H1 (cell line): ENCODE data around the gene CACNA1B. TPM values are rescaled to one million over a fixed set of nuclear protein-coding genes. Genes with fewer than 3 reads are reported as not detected.

ENCODE experiments used
- CTCF ChIA-PET: fragments of 300-600 bp; sonication (Branson Sonifier 250); formaldehyde crosslinking; loops from one replicate; lab custom pipeline; 2021; ENCODE audit not compliant: partially characterized antibody; lab: Charles Lee
- POLR2A ChIA-PET: fragments of 300-600 bp; sonication (Branson Sonifier 250); formaldehyde crosslinking; loops from one replicate; lab custom pipeline; 2021; ENCODE audit warnings: inconsistent platforms; ENCODE audit not compliant: partially characterized antibody; lab: Charles Lee
- DNase-seq, 2 experiments: peaks; one replicate each; pipeline versions ENCODE4 v3.0.0 to v3.0.0-alpha.2; 2010 to 2022; ENCODE audit warnings: low spot score in 2 of 2, low read depth in 1 of 2, mixed read lengths in 1 of 2
- FAIRE-seq: peaks from 2 replicates; lab custom pipeline; 2011; peaks lifted over from hg19 to GRCh38; lab: Jason Lieb, UNC
- H2AFZ ChIP-seq: 2 replicates; pipeline ENCODE4 v1.8.1; 2012; ENCODE audit warnings: low read length, inconsistent platforms
- H2AK5ac ChIP-seq: 2 replicates; pipeline ENCODE4 v1.6.1; 2013; ENCODE audit warnings: low read depth, low read length
- H2BK120ac ChIP-seq: replicated peaks from 2 replicates; pipeline ENCODE3; 2013; ENCODE audit warnings: low read depth, low read length, inconsistent platforms
- H2BK12ac ChIP-seq: 2 replicates; pipeline ENCODE4 v1.6.1; 2013; ENCODE audit warnings: low read depth, low read length
- H2BK15ac ChIP-seq: 2 replicates; pipeline ENCODE4 v1.6.1; 2013; ENCODE audit warnings: low read length
- H2BK20ac ChIP-seq: 2 replicates; pipeline ENCODE4 v1.6.1; 2013; ENCODE audit warnings: low read length
- H2BK5ac ChIP-seq: 2 replicates; pipeline ENCODE4 v1.6.1; 2013; ENCODE audit warnings: low read depth, low read length
- H3K14ac ChIP-seq: 2 replicates; pipeline ENCODE4 v1.6.1; 2013; ENCODE audit warnings: inconsistent platforms; ENCODE audit not compliant: insufficient read length
- H3K18ac ChIP-seq: 2 replicates; pipeline ENCODE4 v1.6.1; 2013; ENCODE audit warnings: low read length; ENCODE audit errors: extremely low read depth
- H3K23ac ChIP-seq: 2 replicates; pipeline ENCODE4 v1.6.1; 2013; ENCODE audit warnings: inconsistent platforms; ENCODE audit not compliant: insufficient read length
- H3K23me2 ChIP-seq: 2 replicates; pipeline ENCODE4 v1.6.1; 2013; ENCODE audit warnings: low read depth, low read length
- H3K27ac ChIP-seq: 2 replicates; pipeline ENCODE4 v1.6.1; 2011; ENCODE audit warnings: low read depth, low read length, inconsistent platforms
- H3K27me3 ChIP-seq, 4 experiments: replicated peaks in 1 of 4; 1 replicate in 1 of 4; 2 replicates in 3 of 4; pipeline versions ENCODE4 v1.6.1 to v1.8.1; 2011 to 2013; ENCODE audit warnings: low read length in 3 of 4, mild to moderate bottlenecking in 3 of 4, inconsistent platforms in 2 of 4, mixed read lengths in 2 of 4, moderate library complexity in 1 of 4; ENCODE audit not compliant: control insufficient read depth in 3 of 4, insufficient read depth in 3 of 4; ENCODE audit errors: extremely low read depth in 1 of 4
- H3K36me3 ChIP-seq, 4 experiments: 2 replicates each; pipeline versions ENCODE4 v1.6.1 to v1.8.1; 2011 to 2013; ENCODE audit warnings: mild to moderate bottlenecking in 4 of 4, low read length in 3 of 4, moderate library complexity in 2 of 4, control low read depth in 1 of 4, inconsistent platforms in 1 of 4; ENCODE audit not compliant: insufficient read depth in 4 of 4, control insufficient read depth in 2 of 4
- H3K4ac ChIP-seq: replicated peaks from 2 replicates; pipeline ENCODE3; 2013; ENCODE audit warnings: low read length, low read depth, mixed read lengths, inconsistent platforms; ENCODE audit not compliant: insufficient read length
- H3K4me1 ChIP-seq, 4 experiments: replicated peaks in 1 of 4; 1 replicate in 1 of 4; 2 replicates in 3 of 4; pipeline versions ENCODE4 v1.6.1 to v1.8.1; 2011 to 2013; ENCODE audit warnings: low read length in 3 of 4, inconsistent platforms in 2 of 4, mixed read lengths in 1 of 4; ENCODE audit not compliant: insufficient read depth in 4 of 4, control insufficient read depth in 3 of 4
- H3K4me2 ChIP-seq, 2 experiments: 2 replicates each; pipeline versions ENCODE4 v1.6.1 to v1.8.1; 2011 to 2013; ENCODE audit warnings: low read depth in 2 of 2, low read length in 2 of 2, control low read depth in 1 of 2, inconsistent platforms in 1 of 2, mild to moderate bottlenecking in 1 of 2; ENCODE audit not compliant: insufficient read depth in 1 of 2
- H3K4me3 ChIP-seq, 4 experiments: fragments of 200-600, 300-600 bp in 1 of 4; sonication (generic), shearing (Covaris generic), sonication (Bioruptor Twin) in 1 of 4; 2 replicates each; pipeline versions ENCODE4 v1.5.1 to v1.8.1; 2011 to 2016; ENCODE audit warnings: low read length in 4 of 4, low read depth in 3 of 4, control low read depth in 2 of 4, inconsistent platforms in 2 of 4, mild to moderate bottlenecking in 2 of 4, mixed read lengths in 1 of 4, moderate library complexity in 1 of 4; ENCODE audit not compliant: insufficient read depth in 2 of 4; ENCODE audit errors: extremely low read depth in 1 of 4
- H3K56ac ChIP-seq: replicated peaks from 2 replicates; pipeline ENCODE3; 2013; ENCODE audit warnings: low read depth, mild to moderate bottlenecking, mixed read lengths, low read length, inconsistent platforms; ENCODE audit not compliant: insufficient read length
- H3K79me1 ChIP-seq: 2 replicates; pipeline ENCODE4 v1.6.1; 2013; ENCODE audit warnings: low read depth, low read length, control low read depth
- H3K79me2 ChIP-seq, 2 experiments: 2 replicates each; pipeline versions ENCODE4 v1.6.1 to v1.8.1; 2012 to 2013; ENCODE audit warnings: low read length in 2 of 2, mild to moderate bottlenecking in 2 of 2, inconsistent platforms in 1 of 2; ENCODE audit not compliant: insufficient read depth in 2 of 2, control insufficient read depth in 1 of 2
- H3K9ac ChIP-seq, 4 experiments: replicated peaks in 1 of 4; 1 replicate in 1 of 4; 2 replicates in 3 of 4; pipeline versions ENCODE4 v1.6.1 to v1.8.1; 2011 to 2013; ENCODE audit warnings: low read depth in 3 of 4, low read length in 3 of 4, control low read depth in 2 of 4, mild to moderate bottlenecking in 2 of 4, moderate library complexity in 2 of 4, inconsistent platforms in 1 of 4; ENCODE audit errors: extremely low read depth in 1 of 4
- H3K9me3 ChIP-seq, 2 experiments: 2 replicates each; pipeline versions ENCODE4 v1.6.1 to v1.8.1; 2012 to 2013; ENCODE audit warnings: mild to moderate bottlenecking in 2 of 2, moderate library complexity in 2 of 2, control low read depth in 1 of 2, inconsistent platforms in 1 of 2, low read depth in 1 of 2, low read length in 1 of 2, mixed read lengths in 1 of 2; ENCODE audit not compliant: insufficient read depth in 2 of 2
- H4K20me1 ChIP-seq, 2 experiments: replicated peaks in 1 of 2; 2 replicates each; pipeline versions ENCODE3 to v1.8.1; 2011 to 2013; ENCODE audit warnings: inconsistent platforms in 2 of 2, low read length in 2 of 2, mild to moderate bottlenecking in 1 of 2; ENCODE audit not compliant: insufficient read depth in 2 of 2, control insufficient read depth in 1 of 2
- H4K5ac ChIP-seq: 2 replicates; pipeline ENCODE4 v1.6.1; 2013; ENCODE audit warnings: low read length, low read depth, mixed read lengths, inconsistent platforms; ENCODE audit not compliant: insufficient read length
- H4K8ac ChIP-seq: 2 replicates; pipeline ENCODE4 v1.8.0; 2013; ENCODE audit warnings: mild to moderate bottlenecking, moderate library complexity, low read length, inconsistent platforms; ENCODE audit not compliant: insufficient read depth; ENCODE audit errors: extremely low read depth
- H4K91ac ChIP-seq: replicated peaks from 2 replicates; pipeline ENCODE3; 2013; ENCODE audit warnings: low read length, mixed read lengths, inconsistent platforms; ENCODE audit not compliant: insufficient read length
- BACH1 ChIP-seq: IDR thresholded peaks from 2 replicates; pipeline ENCODE4 v1.6.1; 2012; ENCODE audit warnings: low read length, improper control_type of control experiment
- BRCA1 ChIP-seq: IDR thresholded peaks from 2 replicates; pipeline ENCODE4 v1.6.1; 2012; ENCODE audit warnings: low read depth, low read length, improper control_type of control experiment
- CEBPB ChIP-seq: IDR thresholded peaks from 2 replicates; pipeline ENCODE4 v1.6.1; 2012; ENCODE audit warnings: low read depth, low read length
- CTBP2 ChIP-seq: IDR thresholded peaks from 2 replicates; pipeline ENCODE4 v1.7.0; 2011; ENCODE audit warnings: borderline replicate concordance, mild to moderate bottlenecking, moderate library complexity, mixed read lengths, low read length; ENCODE audit not compliant: insufficient read depth, insufficient read length
- EZH2 ChIP-seq: fragments of 200-600 bp; sonication (generic); IDR thresholded peaks from 2 replicates; pipeline ENCODE4 v1.7.1; 2012; ENCODE audit warnings: low read depth, mild to moderate bottlenecking, moderate library complexity, low read length, inconsistent platforms; ENCODE audit not compliant: severe bottlenecking
- GTF2F1 ChIP-seq: IDR thresholded peaks from 2 replicates; pipeline ENCODE4 v1.6.1; 2012; ENCODE audit warnings: low read depth, low read length, improper control_type of control experiment, borderline replicate concordance
- KDM1A ChIP-seq: fragments of 200-600, 300-600 bp; sonication (generic); IDR thresholded peaks from 2 replicates; pipeline ENCODE4 v1.7.1; 2016; ENCODE audit warnings: mild to moderate bottlenecking, low read length, borderline replicate concordance
- KDM5A ChIP-seq: fragments of 200-600 bp; IDR thresholded peaks from 2 replicates; pipeline ENCODE4 v1.7.1; 2012; ENCODE audit warnings: mild to moderate bottlenecking, low read length, inconsistent platforms, mixed read lengths
- POLR2AphosphoS5 ChIP-seq: IDR thresholded peaks from 2 replicates; pipeline ENCODE4 v1.6.1; 2011; ENCODE audit warnings: low read depth, low read length
- POU5F1 ChIP-seq: IDR thresholded peaks from 2 replicates; pipeline ENCODE4 v1.6.1; 2011; ENCODE audit warnings: low read depth, mild to moderate bottlenecking, low read length, moderate library complexity
- SIN3A ChIP-seq, 2 experiments: IDR thresholded peaks in 1 of 2; conservative IDR thresholded peaks in 1 of 2; 2 replicates each; pipeline ENCODE4 v1.6.1; 2011 to 2012; ENCODE audit warnings: low read length in 2 of 2, improper control_type of control experiment in 1 of 2, low read depth in 1 of 2, mild to moderate bottlenecking in 1 of 2
- SP4 ChIP-seq: IDR thresholded peaks from 2 replicates; pipeline ENCODE4 v1.6.1; 2012; ENCODE audit warnings: low read length, inconsistent platforms
- TAF7 ChIP-seq: optimal IDR thresholded peaks from 2 replicates; pipeline ENCODE3; 2011; ENCODE audit warnings: low read depth, mild to moderate bottlenecking, inconsistent platforms, low read length, moderate library complexity, borderline replicate concordance
- WGBS, 2 experiments: shearing (Covaris generic) in 1 of 2; methylation state at CpG; one replicate each; pipeline versions ENCODE4 v1.1.6 to v1.1.7; 2013 to 2015; ENCODE audit warnings: low lambda C conversion rate in 2 of 2, mixed read lengths in 2 of 2, inconsistent platforms in 1 of 2, low coverage in 1 of 2, missing lambda C conversion rate in 1 of 2; ENCODE audit not compliant: insufficient replicate concordance in 2 of 2, insufficient coverage in 1 of 2, insufficient read length in 1 of 2; ENCODE audit errors: extremely low coverage in 1 of 2, missing lambda C conversion rate in 1 of 2; 5-methylcytosine and 5-hydroxymethylcytosine counted together
- polyA plus RNA-seq, 7 experiments: library from polyadenylated mRNA; depleted of rRNA in 3 of 7; stranded (reverse) in 5 of 7; unstranded in 2 of 7; fragments of >200 nt in 5 of 7; fragments of 200-250 nt in 2 of 7; gene quantifications; 1 replicate in 5 of 7; 2 replicates in 1 of 7; 4 replicates in 1 of 7; pipeline versions ENCODE4 v1.2.1 to v1.2.3, GENCODE V29; 2011 to 2013; ENCODE audit warnings: missing spikeins in 2 of 7, mixed read lengths in 2 of 7
- total RNA-seq: library from RNA; stranded (reverse); fragmentation: NEBNext Ultra II Directional; extraction: Animal tissue kit (Norgen Biotek cat#: 25700); gene quantifications from 2 replicates; pipeline ENCODE4 v1.2.1, GENCODE V29; 2021

The CACNA1B gene
- total and polyA plus RNA-seq, 2 of the 8 experiments (the other 6 are each of a cell fraction or from before 2014, with no cell fraction given), result 1.5 to 5.7 TPM

GRCh38 chr9:137988051-137988450, 110.5 kb downstream of the CACNA1B start:
- no peak overlapping the region for H2BK5ac ChIP-seq
- no peak overlapping the region for H2BK20ac ChIP-seq
- H4K91ac ChIP-seq, result no peak overlapping the region
- H3K9me3 ChIP-seq, result peaks cover 63 to 77% of the 10 kb centered on the region in 2 experiments
- WGBS, 2 experiments, result 78% methylated on average over 8 of the region's 8 CpGs; no CpG with 5 or more reads in 1 of the 2 experiments
- ChIA-PET POLR2A (no interaction called here), CTCF (no interaction called here)
- H2AFZ ChIP-seq, result no peak overlapping the region
- peaks cover 0 to 15% (median 3%) of the 10 kb centered on the region in 4 experiments; a peak in 4 of 8 replicates for H3K36me3 ChIP-seq
- no peak overlapping the region for H3K4me2 ChIP-seq
- H3K18ac ChIP-seq, result no peak overlapping the region
- H3K4ac ChIP-seq, result no peak overlapping the region
- H4K5ac ChIP-seq, result no peak overlapping the region
- DNase-seq (peak in 1 of 2 experiments; percentile 7), FAIRE-seq (no peak)
- H2BK120ac ChIP-seq, result no peak overlapping the region
- no peaks in the 10 kb centered on the region for H3K23me2 ChIP-seq
- H3K79me1 ChIP-seq, result no peaks in the 10 kb centered on the region
- H3K27me3 ChIP-seq, result no peaks in the 10 kb centered on the region; a peak in 1 of 7 replicates
- no peak overlapping the region for H3K23ac ChIP-seq
- no peaks in the 10 kb centered on the region for H4K20me1 ChIP-seq
- H3K9ac ChIP-seq, result no peak overlapping the region
- H3K4me1 ChIP-seq, result no peaks in the 10 kb centered on the region
- no peak overlapping the region for H4K8ac ChIP-seq
- H3K27ac ChIP-seq, result no peak overlapping the region
- no peak overlapping the region for H2BK12ac ChIP-seq
- no peak overlapping the region for H3K4me3 ChIP-seq
- H3K56ac ChIP-seq, result no peak overlapping the region
- H3K14ac ChIP-seq, result no peak overlapping the region
- no peak overlapping the region for H2BK15ac ChIP-seq
- no peak overlapping the region for H2AK5ac ChIP-seq
- H3K79me2 ChIP-seq, result no peaks in the 10 kb centered on the region
- TF ChIP-seq POU5F1 (no peak), KDM5A (no peak), POLR2AphosphoS5 (no peak), GTF2F1 (no peak), EZH2 (no peak), CEBPB (no peak), BACH1 (no peak), TAF7 (no peak), KDM1A (no peak), BRCA1 (no peak), SIN3A (conservative IDR thresholded peaks at IDR 0.05 in 1 of 2, IDR thresholded peaks at IDR 0.05 in 1 of 2; ENCODE audit: low read depth in 1 of 2, low read length in 2 of 2) (no peak), SP4 (no peak), CTBP2 (no peak)
